Tracheal epithelial cell (primary cell): ENCODE results near the gene DROSHA. TPM values are rescaled to one million over a fixed set of nuclear protein-coding genes. Genes with fewer than 3 reads are reported as not detected.

Experiments used
- total RNA-seq: library from RNA; depleted of rRNA; stranded (reverse); fragments of >200 nt; gene quantifications from 2 replicates; pipeline ENCODE4 v1.2.1, GENCODE V29; 2014

Gene DROSHA, protein sequence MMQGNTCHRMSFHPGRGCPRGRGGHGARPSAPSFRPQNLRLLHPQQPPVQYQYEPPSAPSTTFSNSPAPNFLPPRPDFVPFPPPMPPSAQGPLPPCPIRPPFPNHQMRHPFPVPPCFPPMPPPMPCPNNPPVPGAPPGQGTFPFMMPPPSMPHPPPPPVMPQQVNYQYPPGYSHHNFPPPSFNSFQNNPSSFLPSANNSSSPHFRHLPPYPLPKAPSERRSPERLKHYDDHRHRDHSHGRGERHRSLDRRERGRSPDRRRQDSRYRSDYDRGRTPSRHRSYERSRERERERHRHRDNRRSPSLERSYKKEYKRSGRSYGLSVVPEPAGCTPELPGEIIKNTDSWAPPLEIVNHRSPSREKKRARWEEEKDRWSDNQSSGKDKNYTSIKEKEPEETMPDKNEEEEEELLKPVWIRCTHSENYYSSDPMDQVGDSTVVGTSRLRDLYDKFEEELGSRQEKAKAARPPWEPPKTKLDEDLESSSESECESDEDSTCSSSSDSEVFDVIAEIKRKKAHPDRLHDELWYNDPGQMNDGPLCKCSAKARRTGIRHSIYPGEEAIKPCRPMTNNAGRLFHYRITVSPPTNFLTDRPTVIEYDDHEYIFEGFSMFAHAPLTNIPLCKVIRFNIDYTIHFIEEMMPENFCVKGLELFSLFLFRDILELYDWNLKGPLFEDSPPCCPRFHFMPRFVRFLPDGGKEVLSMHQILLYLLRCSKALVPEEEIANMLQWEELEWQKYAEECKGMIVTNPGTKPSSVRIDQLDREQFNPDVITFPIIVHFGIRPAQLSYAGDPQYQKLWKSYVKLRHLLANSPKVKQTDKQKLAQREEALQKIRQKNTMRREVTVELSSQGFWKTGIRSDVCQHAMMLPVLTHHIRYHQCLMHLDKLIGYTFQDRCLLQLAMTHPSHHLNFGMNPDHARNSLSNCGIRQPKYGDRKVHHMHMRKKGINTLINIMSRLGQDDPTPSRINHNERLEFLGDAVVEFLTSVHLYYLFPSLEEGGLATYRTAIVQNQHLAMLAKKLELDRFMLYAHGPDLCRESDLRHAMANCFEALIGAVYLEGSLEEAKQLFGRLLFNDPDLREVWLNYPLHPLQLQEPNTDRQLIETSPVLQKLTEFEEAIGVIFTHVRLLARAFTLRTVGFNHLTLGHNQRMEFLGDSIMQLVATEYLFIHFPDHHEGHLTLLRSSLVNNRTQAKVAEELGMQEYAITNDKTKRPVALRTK (N-terminal part only)
- total RNA-seq: 33.0 and 40.1 TPM in 2 replicates

DNA sequence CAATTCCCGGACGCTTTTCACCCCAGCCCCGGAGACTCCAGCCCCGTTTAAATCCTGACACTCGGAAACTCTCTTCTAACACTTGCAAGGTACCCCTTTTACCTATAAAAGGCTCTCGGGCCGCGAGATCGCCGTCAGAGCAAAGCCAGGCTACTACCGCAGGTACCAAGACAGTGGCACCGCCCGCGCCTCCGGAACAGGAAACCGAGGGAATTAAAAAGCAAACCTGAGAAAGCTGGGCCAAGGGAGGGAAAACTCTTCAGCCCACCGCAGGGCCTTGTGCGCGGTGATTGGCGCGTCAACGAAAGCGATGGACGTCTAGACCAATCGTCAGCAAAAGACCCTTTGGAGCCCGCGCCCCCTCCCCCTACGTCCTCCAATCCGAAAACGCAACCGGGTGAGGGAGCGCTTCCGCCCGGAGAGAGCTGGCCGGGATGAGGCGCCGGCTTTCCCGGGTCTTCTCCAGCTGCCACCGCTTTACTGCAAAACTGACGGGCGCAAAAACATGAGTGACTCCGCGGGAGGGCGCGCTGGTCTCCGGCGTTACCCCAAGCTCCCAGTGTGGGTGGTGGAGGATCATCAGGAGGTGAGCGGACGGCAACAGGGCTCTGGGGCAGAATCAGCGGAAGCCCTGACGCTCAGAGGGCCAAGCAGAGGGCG lies at the start of gene DROSHA, which contains the start of gene C5orf22:
TSS of gene DROSHA (minus strand) at position 206 of the 660 bp plus-strand sequence. CDS start 3,034 bp downstream, outside the sequence.
TSS of gene C5orf22 (plus strand) at position 414 of the 660 bp plus-strand sequence. CDS start at position 506, 92 bp downstream.

Other genes with a start within 250 kb of the DROSHA start
- gene C5orf22, start 208 bp upstream of the DROSHA start, total RNA-seq: 18.6 and 19.0 TPM in 2 replicates
- 7.7 and 8.3 TPM in 2 replicates for gene PDZD2, start 107.0 kb upstream of the DROSHA start, total RNA-seq